HepG2 (cell line): ENCODE data around the gene PPFIA2. TPM values are rescaled to one million over a fixed set of nuclear protein-coding genes. Genes with fewer than 3 reads are reported as not detected.

Source experiments
- ATAC-seq: fragments of 200-7000 bp; cut with Tn5 transposase; 3 replicates; pipeline ENCODE4 v1.9.1; 2020; ENCODE audit warnings: mild to moderate bottlenecking, moderate library complexity
- BruUV-seq: library from RNA; stranded (reverse); fragments of 400-500 nt; replicated peaks from 2 replicates; lab custom pipeline; 2021; lab: Mats Ljungman, UMichigan
- CTCF ChIA-PET: fragments of 300-600 bp; formaldehyde crosslinking; extraction: SDS; loops from one replicate; lab custom pipeline; 2021; ENCODE audit warnings: low total read pairs, inconsistent platforms, low intra/inter-chr PET ratio; lab: Yijun Ruan, JAX
- POLR2A ChIA-PET: fragments of 350-600 bp; sonication (Branson Sonifier 250); formaldehyde crosslinking; loops from one replicate; lab custom pipeline; 2020; ENCODE audit warnings: antibody characterized with exemption, inconsistent platforms; lab: Yijun Ruan, JAX
- DNase-seq: peaks from one replicate; pipeline ENCODE4 v3.0.0-alpha.2; 2015; ENCODE audit warnings: low spot score
- FAIRE-seq: peaks from 3 replicates; lab custom pipeline; 2011; peaks lifted over from hg19 to GRCh38; lab: Jason Lieb, UNC
- H2AFZ ChIP-seq: one replicate; pipeline ENCODE4 v1.6.1; 2011; ENCODE audit warnings: low read length, inconsistent platforms
- H3K27ac ChIP-seq: fragments of 300-600 bp; 3 replicates; pipeline ENCODE4 v1.8.0; 2011; ENCODE audit warnings: mixed run types, mild to moderate bottlenecking, mixed read lengths, low read length, inconsistent platforms; ENCODE audit not compliant: insufficient read depth; ENCODE audit errors: extremely low read length
- H3K27me3 ChIP-seq, 2 experiments: fragments of 200-600 bp in 1 of 2; 2 replicates in 1 of 2; 3 replicates in 1 of 2; pipeline versions ENCODE4 v1.6.0 to v1.8.0; 2011; ENCODE audit warnings: low read length in 2 of 2, mild to moderate bottlenecking in 2 of 2, moderate library complexity in 2 of 2, inconsistent platforms in 1 of 2; ENCODE audit not compliant: insufficient read depth in 2 of 2, control insufficient read depth in 1 of 2
- H3K36me3 ChIP-seq, 2 experiments: fragments of 200-600 bp in 1 of 2; replicated peaks in 1 of 2; 2 replicates in 1 of 2; 3 replicates in 1 of 2; pipeline versions ENCODE4 v1.5.1 to v1.8.0; 2011; ENCODE audit warnings: low read length in 2 of 2, inconsistent platforms in 1 of 2; ENCODE audit not compliant: insufficient read depth in 2 of 2, control insufficient read depth in 1 of 2
- H3K4me1 ChIP-seq: 2 replicates; pipeline ENCODE4 v1.5.1; 2012; ENCODE audit warnings: low read length, inconsistent platforms; ENCODE audit not compliant: insufficient read depth
- H3K4me2 ChIP-seq: 2 replicates; pipeline ENCODE4 v1.6.0; 2011; ENCODE audit warnings: low read depth, low read length, inconsistent platforms
- H3K4me3 ChIP-seq, 3 experiments: fragments of 200-600 bp in 1 of 3; sonication (generic), shearing (Covaris generic) in 1 of 3; replicated peaks in 1 of 3; 2 replicates each; pipeline ENCODE4 v1.5.1; 2011 to 2016; ENCODE audit warnings: low read length in 3 of 3, inconsistent platforms in 2 of 3, low read depth in 2 of 3, mild to moderate bottlenecking in 2 of 3, control low read depth in 1 of 3, mixed read lengths in 1 of 3; ENCODE audit not compliant: insufficient read depth in 1 of 3
- H3K79me2 ChIP-seq: one replicate; pipeline ENCODE4 v1.6.1; 2011; ENCODE audit warnings: low read length, inconsistent platforms; ENCODE audit not compliant: insufficient read depth
- H3K9ac ChIP-seq: 2 replicates; pipeline ENCODE4 v1.6.0; 2011; ENCODE audit warnings: mild to moderate bottlenecking, low read depth, low read length, inconsistent platforms; ENCODE audit not compliant: insufficient read depth
- H3K9me3 ChIP-seq: 2 replicates; pipeline ENCODE4 v1.5.1; 2012; ENCODE audit warnings: mild to moderate bottlenecking, low read length
- H4K20me1 ChIP-seq: 2 replicates; pipeline ENCODE4 v1.6.0; 2011; ENCODE audit warnings: inconsistent platforms, mild to moderate bottlenecking, low read length, moderate library complexity; ENCODE audit not compliant: insufficient read depth
- ARID2 ChIP-seq: sonication (generic); formaldehyde crosslinking; IDR thresholded peaks from 2 replicates; pipeline ENCODE4 v1.8.1; 2022; ENCODE audit warnings: mild to moderate bottlenecking, missing genetic modification reagents, borderline replicate concordance
- ATF7-NPFF ChIP-seq: sonication (generic); formaldehyde crosslinking; IDR thresholded peaks from 2 replicates; pipeline ENCODE4 v1.8.1; 2023; ENCODE audit warnings: mild to moderate bottlenecking, low read depth, missing genetic modification reagents, moderate library complexity
- HCFC1 ChIP-seq: fragments of 150-350 bp; IDR thresholded peaks from 2 replicates; pipeline ENCODE4 v1.6.1; 2014; ENCODE audit warnings: low read depth, low read length
- HNRNPK ChIP-seq: fragments of 200-400 bp; formaldehyde crosslinking; IDR thresholded peaks from 2 replicates; pipeline ENCODE4 v1.6.1; 2018; ENCODE audit warnings: low read length, low read depth, moderate library complexity, mild to moderate bottlenecking; ENCODE audit not compliant: poor library complexity, severe bottlenecking
- KDM5B ChIP-seq: sonication (generic); formaldehyde crosslinking; IDR thresholded peaks from 2 replicates; pipeline ENCODE4 v1.4.0; 2020; ENCODE audit warnings: missing genetic modification reagents, mild to moderate bottlenecking, borderline replicate concordance
- NCOA5 ChIP-seq: sonication (generic); formaldehyde crosslinking; IDR thresholded peaks from 2 replicates; pipeline ENCODE4 v1.4.0; 2020; ENCODE audit warnings: missing genetic modification reagents
- PREB ChIP-seq: sonication (generic); formaldehyde crosslinking; IDR thresholded peaks from 2 replicates; pipeline ENCODE4 v1.4.0; 2020; ENCODE audit warnings: missing genetic modification reagents
- ZNF530 ChIP-seq: sonication (generic); formaldehyde crosslinking; IDR thresholded peaks from 2 replicates; pipeline ENCODE4 v1.5.0; 2020; ENCODE audit warnings: low read depth, mild to moderate bottlenecking, missing genetic modification reagents
- ZNF777 ChIP-seq: sonication (generic); formaldehyde crosslinking; IDR thresholded peaks from 2 replicates; pipeline ENCODE4 v1.4.0; 2020; ENCODE audit warnings: missing genetic modification reagents
- WGBS: methylation state at CpG from one replicate; pipeline ENCODE4 v1.1.6; 2017; ENCODE audit warnings: low lambda C conversion rate; 5-methylcytosine and 5-hydroxymethylcytosine counted together
- in situ Hi-C: cut with HindIII; loops from 2 replicates; pipeline ENCODE4 v1.10.0; 2017; ENCODE audit warnings: low pct_unique_long_range_greater_than_20kb; ENCODE audit not compliant: extremely low pct_ligation_motif_present
- intact Hi-C: fragments of 100-400 bp; cut with micrococcal nuclease; formaldehyde crosslinking; loops from one replicate; pipeline ENCODE4 v1.10.0; 2022; ENCODE audit not compliant: unreplicated experiment
- polyA plus RNA-seq, 8 experiments: library from polyadenylated mRNA; depleted of rRNA in 3 of 8; stranded (reverse) in 7 of 8; unstranded in 1 of 8; fragments of >200 nt; fragmentation: Illumina TruSeq in 4 of 8; extraction: Trizol in 4 of 8; gene quantifications; 2 replicates each; pipeline versions ENCODE4 v1.2.1 to v1.2.3, GENCODE V29; 2011 to 2016; ENCODE audit warnings: low read depth in 4 of 8, missing spikeins in 1 of 8, mixed read lengths in 1 of 8; ENCODE audit not compliant: insufficient read depth in 1 of 8
- total RNA-seq, 5 experiments: library from RNA; depleted of rRNA; stranded (reverse); fragments of >200 nt; fragmentation: Illumina TruSeq; extraction: Trizol; gene quantifications; 2 replicates each; pipeline ENCODE4 v1.2.3, GENCODE V29; 2016; ENCODE audit warnings: low read depth in 1 of 5
- TF ChIP-seq, protein P1 (sequence below): sonication (generic); formaldehyde crosslinking; IDR thresholded peaks from 2 replicates; pipeline ENCODE4 v1.4.0; 2020; ENCODE audit warnings: mild to moderate bottlenecking, missing genetic modification reagents
- TF ChIP-seq, protein P2 (sequence below): IDR thresholded peaks from 2 replicates; pipeline ENCODE4 v1.6.1; 2016; ENCODE audit warnings: low read depth, missing genetic modification reagents, missing compliant biosample characterization

PPFIA2 gene
- total and polyA plus RNA-seq, 2 of the 13 experiments (the other 11 are each of a cell fraction or from before 2014, with no cell fraction given): 0.05 TPM; not detected in 1

DNA sequence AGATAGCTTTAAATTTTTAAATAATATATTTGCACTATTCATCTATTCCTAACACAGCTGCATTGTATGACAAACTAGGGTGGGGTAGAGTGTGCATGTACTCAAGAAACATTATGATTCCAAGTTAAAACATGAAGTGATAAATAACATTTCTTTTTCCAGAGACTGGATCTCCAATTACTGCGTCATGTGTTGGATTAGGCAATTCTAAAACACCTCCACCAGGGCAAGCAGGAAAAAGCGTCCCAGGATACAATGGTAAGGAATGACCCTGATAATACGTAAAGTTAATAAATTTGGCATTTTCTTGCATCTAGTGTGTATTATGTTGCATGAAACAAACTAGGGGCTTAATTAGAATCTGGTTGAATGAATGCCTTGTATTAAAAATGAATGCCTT, 542.4 kb downstream of the PPFIA2 start (continued):
- TF ChIP-seq ARID2 (CRISPR knock-in tag): no peak
- no peak for TF ChIP-seq NCOA5 (CRISPR knock-in tag)
- TF ChIP-seq KDM5B: no peak
- TF ChIP-seq HCFC1: no peak
- TF ChIP-seq, protein P1, sequence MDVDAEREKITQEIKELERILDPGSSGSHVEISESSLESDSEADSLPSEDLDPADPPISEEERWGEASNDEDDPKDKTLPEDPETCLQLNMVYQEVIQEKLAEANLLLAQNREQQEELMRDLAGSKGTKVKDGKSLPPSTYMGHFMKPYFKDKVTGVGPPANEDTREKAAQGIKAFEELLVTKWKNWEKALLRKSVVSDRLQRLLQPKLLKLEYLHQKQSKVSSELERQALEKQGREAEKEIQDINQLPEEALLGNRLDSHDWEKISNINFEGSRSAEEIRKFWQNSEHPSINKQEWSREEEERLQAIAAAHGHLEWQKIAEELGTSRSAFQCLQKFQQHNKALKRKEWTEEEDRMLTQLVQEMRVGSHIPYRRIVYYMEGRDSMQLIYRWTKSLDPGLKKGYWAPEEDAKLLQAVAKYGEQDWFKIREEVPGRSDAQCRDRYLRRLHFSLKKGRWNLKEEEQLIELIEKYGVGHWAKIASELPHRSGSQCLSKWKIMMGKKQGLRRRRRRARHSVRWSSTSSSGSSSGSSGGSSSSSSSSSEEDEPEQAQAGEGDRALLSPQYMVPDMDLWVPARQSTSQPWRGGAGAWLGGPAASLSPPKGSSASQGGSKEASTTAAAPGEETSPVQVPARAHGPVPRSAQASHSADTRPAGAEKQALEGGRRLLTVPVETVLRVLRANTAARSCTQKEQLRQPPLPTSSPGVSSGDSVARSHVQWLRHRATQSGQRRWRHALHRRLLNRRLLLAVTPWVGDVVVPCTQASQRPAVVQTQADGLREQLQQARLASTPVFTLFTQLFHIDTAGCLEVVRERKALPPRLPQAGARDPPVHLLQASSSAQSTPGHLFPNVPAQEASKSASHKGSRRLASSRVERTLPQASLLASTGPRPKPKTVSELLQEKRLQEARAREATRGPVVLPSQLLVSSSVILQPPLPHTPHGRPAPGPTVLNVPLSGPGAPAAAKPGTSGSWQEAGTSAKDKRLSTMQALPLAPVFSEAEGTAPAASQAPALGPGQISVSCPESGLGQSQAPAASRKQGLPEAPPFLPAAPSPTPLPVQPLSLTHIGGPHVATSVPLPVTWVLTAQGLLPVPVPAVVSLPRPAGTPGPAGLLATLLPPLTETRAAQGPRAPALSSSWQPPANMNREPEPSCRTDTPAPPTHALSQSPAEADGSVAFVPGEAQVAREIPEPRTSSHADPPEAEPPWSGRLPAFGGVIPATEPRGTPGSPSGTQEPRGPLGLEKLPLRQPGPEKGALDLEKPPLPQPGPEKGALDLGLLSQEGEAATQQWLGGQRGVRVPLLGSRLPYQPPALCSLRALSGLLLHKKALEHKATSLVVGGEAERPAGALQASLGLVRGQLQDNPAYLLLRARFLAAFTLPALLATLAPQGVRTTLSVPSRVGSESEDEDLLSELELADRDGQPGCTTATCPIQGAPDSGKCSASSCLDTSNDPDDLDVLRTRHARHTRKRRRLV: no peak

DNA sequence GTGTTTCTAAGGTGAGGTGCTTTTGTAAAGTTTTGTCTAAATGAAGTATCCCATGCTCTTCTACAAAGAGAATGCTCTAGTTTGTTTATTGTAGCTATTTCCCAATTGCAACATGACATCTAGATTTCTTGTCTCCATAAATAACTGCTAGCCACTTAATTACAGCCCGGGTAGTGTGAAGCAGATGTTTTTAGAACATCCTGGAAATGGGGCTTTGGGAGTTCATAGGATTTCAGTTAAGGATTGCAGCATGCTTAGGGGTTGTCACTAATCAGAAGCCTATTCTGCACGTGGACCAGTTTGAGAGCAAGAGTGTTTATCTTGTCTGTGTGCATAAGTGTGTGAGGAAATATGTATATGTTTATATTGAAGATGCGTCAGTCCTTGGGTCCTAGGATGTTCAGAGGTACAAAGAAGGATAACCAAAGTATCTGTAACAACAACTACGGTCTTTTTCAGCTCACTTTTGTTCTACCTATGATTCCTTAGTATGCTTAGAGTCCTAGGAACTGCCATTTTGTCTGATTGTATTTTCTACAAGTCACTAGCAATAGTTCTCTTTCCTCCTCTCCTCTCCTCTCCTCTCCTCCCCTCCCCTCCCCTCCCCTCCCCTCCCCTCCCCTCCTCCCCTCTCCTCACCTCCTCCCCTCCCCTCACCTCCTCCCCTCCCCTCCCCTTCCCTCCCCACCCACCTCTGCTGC, 546.0 kb downstream of the PPFIA2 start:
- no TSS peak for BruUV-seq
- no peak overlapping the region for H3K4me3 ChIP-seq
- H3K27me3 ChIP-seq: no peaks in the 10 kb centered on the region
- H3K4me2 ChIP-seq: no peak overlapping the region
- CTCF ChIA-PET: no interaction called here
- FAIRE-seq (no peak), ATAC-seq (no peak), DNase-seq (no peak)
- H4K20me1 ChIP-seq: no peaks in the 10 kb centered on the region
- peaks cover 20% of the 10 kb centered on the region for H3K4me1 ChIP-seq
- WGBS: 85% methylated on average over 4 of the region's 4 CpGs
- intact Hi-C loops: no loop called here
- POLR2A ChIA-PET: no interaction called here
- no peak overlapping the region for H3K9ac ChIP-seq
- H3K9me3 ChIP-seq: no peaks in the 10 kb centered on the region
- H2AFZ ChIP-seq: no peak overlapping the region
- in situ Hi-C loops: no loop called here
- no peaks in the 10 kb centered on the region for H3K79me2 ChIP-seq
- H3K36me3 ChIP-seq: peaks cover 2 to 40% of the 10 kb centered on the region in 2 experiments; a peak in 3 of 5 replicates
- H3K27ac ChIP-seq: no peak overlapping the region
- TF ChIP-seq ATF7-NPFF (CRISPR knock-in tag) (no peak), ZNF530 (CRISPR knock-in tag) (no peak), HNRNPK (peak; percentile 95), ZNF777 (CRISPR knock-in tag) (no peak), PREB (no peak)
- TF ChIP-seq, protein P2, sequence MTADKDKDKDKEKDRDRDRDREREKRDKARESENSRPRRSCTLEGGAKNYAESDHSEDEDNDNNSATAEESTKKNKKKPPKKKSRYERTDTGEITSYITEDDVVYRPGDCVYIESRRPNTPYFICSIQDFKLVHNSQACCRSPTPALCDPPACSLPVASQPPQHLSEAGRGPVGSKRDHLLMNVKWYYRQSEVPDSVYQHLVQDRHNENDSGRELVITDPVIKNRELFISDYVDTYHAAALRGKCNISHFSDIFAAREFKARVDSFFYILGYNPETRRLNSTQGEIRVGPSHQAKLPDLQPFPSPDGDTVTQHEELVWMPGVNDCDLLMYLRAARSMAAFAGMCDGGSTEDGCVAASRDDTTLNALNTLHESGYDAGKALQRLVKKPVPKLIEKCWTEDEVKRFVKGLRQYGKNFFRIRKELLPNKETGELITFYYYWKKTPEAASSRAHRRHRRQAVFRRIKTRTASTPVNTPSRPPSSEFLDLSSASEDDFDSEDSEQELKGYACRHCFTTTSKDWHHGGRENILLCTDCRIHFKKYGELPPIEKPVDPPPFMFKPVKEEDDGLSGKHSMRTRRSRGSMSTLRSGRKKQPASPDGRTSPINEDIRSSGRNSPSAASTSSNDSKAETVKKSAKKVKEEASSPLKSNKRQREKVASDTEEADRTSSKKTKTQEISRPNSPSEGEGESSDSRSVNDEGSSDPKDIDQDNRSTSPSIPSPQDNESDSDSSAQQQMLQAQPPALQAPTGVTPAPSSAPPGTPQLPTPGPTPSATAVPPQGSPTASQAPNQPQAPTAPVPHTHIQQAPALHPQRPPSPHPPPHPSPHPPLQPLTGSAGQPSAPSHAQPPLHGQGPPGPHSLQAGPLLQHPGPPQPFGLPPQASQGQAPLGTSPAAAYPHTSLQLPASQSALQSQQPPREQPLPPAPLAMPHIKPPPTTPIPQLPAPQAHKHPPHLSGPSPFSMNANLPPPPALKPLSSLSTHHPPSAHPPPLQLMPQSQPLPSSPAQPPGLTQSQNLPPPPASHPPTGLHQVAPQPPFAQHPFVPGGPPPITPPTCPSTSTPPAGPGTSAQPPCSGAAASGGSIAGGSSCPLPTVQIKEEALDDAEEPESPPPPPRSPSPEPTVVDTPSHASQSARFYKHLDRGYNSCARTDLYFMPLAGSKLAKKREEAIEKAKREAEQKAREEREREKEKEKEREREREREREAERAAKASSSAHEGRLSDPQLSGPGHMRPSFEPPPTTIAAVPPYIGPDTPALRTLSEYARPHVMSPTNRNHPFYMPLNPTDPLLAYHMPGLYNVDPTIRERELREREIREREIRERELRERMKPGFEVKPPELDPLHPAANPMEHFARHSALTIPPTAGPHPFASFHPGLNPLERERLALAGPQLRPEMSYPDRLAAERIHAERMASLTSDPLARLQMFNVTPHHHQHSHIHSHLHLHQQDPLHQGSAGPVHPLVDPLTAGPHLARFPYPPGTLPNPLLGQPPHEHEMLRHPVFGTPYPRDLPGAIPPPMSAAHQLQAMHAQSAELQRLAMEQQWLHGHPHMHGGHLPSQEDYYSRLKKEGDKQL (CRISPR knock-in tag): no peak
